Ovary (tissue), 3 donors: ENCODE measurements around the gene SLC38A10.

Source experiments
- EP300 ChIP-seq: sonication (generic); formaldehyde crosslinking; IDR thresholded peaks from one replicate; pipeline ENCODE4 v1.6.1; 2017; ENCODE audit warnings: antibody characterized with exemption
- POLR2A ChIP-seq: fragments of 450-650 bp; IDR thresholded peaks from one replicate; pipeline ENCODE4 v1.6.1; 2017; ENCODE audit warnings: antibody characterized with exemption, mild to moderate bottlenecking, moderate library complexity
- TF ChIP-seq, protein P1 (sequence below), 3 donors: fragments of 450-650 bp in 2 of 3; fragments of 200-600 bp in 1 of 3; IDR thresholded peaks; one replicate each; pipeline versions ENCODE4 v1.5.1 to v1.8.0; 2016 to 2022; ENCODE audit warnings: antibody characterized with exemption in 3 of 3, mild to moderate bottlenecking in 1 of 3
- donor health status: DM: no; HTN: no; CAD: no.

DNA sequence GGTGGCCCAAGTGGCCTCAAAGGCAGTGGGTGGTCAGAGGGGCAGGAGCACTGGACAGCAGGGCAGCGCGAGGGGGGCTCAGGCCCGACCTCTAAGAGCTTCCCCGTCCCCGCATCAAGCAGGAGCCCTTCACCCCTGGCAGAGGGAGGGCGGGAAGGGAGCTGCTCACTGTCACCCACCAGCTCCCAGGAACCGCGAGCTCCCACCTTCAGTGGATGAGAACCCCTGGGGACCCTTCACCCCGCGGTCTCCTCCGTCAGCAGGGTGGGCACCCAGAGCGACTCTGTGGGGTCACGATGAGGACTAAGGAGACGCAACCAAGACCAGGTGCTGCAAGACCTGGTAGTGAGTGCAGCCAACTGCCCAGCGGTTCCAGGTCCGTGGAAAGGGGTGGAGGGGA is 86.0 kb downstream of the SLC38A10 start:
- TF ChIP-seq POLR2A, result no peak
- TF ChIP-seq, protein P1, sequence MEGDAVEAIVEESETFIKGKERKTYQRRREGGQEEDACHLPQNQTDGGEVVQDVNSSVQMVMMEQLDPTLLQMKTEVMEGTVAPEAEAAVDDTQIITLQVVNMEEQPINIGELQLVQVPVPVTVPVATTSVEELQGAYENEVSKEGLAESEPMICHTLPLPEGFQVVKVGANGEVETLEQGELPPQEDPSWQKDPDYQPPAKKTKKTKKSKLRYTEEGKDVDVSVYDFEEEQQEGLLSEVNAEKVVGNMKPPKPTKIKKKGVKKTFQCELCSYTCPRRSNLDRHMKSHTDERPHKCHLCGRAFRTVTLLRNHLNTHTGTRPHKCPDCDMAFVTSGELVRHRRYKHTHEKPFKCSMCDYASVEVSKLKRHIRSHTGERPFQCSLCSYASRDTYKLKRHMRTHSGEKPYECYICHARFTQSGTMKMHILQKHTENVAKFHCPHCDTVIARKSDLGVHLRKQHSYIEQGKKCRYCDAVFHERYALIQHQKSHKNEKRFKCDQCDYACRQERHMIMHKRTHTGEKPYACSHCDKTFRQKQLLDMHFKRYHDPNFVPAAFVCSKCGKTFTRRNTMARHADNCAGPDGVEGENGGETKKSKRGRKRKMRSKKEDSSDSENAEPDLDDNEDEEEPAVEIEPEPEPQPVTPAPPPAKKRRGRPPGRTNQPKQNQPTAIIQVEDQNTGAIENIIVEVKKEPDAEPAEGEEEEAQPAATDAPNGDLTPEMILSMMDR (IDR thresholded peaks at IDR 0.05), result no peak
- no peak for TF ChIP-seq EP300
